NCI-H2081 treated with DMSO at 0.1 percent for 48 hours (cell line): ENCODE results near the gene VIPR2.
"Not testable (repeated sequence)": the region's sequence is repeated elsewhere in the genome, so short reads cannot be mapped to it uniquely, and the experiment has no call there.

Experiments used
- DNase-seq: peaks from one replicate; lab custom pipeline; 2025; lab: John Stamatoyannopoulos, UW

The VIPR2 gene

GRCh38 chr7:159007996-159008389, 136.7 kb downstream of the VIPR2 start:
- no peak for DNase-seq

GRCh38 chr7:159007364-159007995, 137.2 kb downstream of the VIPR2 start:
- no peak for DNase-seq

GRCh38 chr7:159006610-159007130, 138.0 kb downstream of the VIPR2 start:
- DNase-seq = no peak

GRCh38 chr7:159006022-159006609, 138.6 kb downstream of the VIPR2 start:
- DNase-seq = not testable (repeated sequence)

GRCh38 chr7:159005618-159006017, 139.0 kb downstream of the VIPR2 start:
- no peak for DNase-seq

GRCh38 chr7:159004411-159004810, 140.3 kb downstream of the VIPR2 start:
- DNase-seq = no peak

- DNase-seq = no peak
Observed at GRCh38 chr7:159001811-159002210, 142.9 kb downstream of the VIPR2 start.

GRCh38 chr7:159000859-159001435, 143.7 kb downstream of the VIPR2 start:
- no peak for DNase-seq

- DNase-seq = no peak
Observed at GRCh38 chr7:159000070-159000469, 144.6 kb downstream of the VIPR2 start.

GRCh38 chr7:158999496-158999895, 145.2 kb downstream of the VIPR2 start:
- no peak for DNase-seq

GRCh38 chr7:158998261-158998660, 146.4 kb downstream of the VIPR2 start:
- DNase-seq = not testable (repeated sequence)

- DNase-seq = no peak
Observed at GRCh38 chr7:158997471-158997870, 147.2 kb downstream of the VIPR2 start.

GRCh38 chr7:158997110-158997453, 147.6 kb downstream of the VIPR2 start:
- DNase-seq = no peak

GRCh38 chr7:158996214-158997109, 148.2 kb downstream of the VIPR2 start:
- no peak for DNase-seq

- DNase-seq = no peak
Observed at GRCh38 chr7:158995514-158995913, 149.2 kb downstream of the VIPR2 start.

- DNase-seq = no peak
Observed at GRCh38 chr7:158994687-158995086, 150.0 kb downstream of the VIPR2 start.

GRCh38 chr7:158993591-158993990, 151.1 kb downstream of the VIPR2 start:
- no peak for DNase-seq

- no peak for DNase-seq
Observed at GRCh38 chr7:158992759-158993158, 151.9 kb downstream of the VIPR2 start.

GRCh38 chr7:158991824-158992621, 152.6 kb downstream of the VIPR2 start:
- no peak for DNase-seq

- DNase-seq = no peak
Observed at GRCh38 chr7:158988996-158989395, 155.7 kb downstream of the VIPR2 start.

- DNase-seq = no peak
Observed at GRCh38 chr7:158988302-158988862, 156.3 kb downstream of the VIPR2 start.
